ENCODE data around the gene PARP15. TPM values are rescaled to one million over a fixed set of nuclear protein-coding genes. Genes with fewer than 3 reads are reported as not detected.

The PARP15 gene
- total RNA-seq, 1 donor from 2014 or later, result 9.7 TPM

GRCh38 chr3:122626515-122627180 is 49.2 kb downstream of the PARP15 start:
- Histone ChIP-seq H3K4me3 (no peak overlapping the region), H3K27ac (no peak overlapping the region), H3K9me3 (no peaks in the 10 kb centered on the region), H3K27me3 (no peaks in the 10 kb centered on the region), H3K36me3 (no peaks in the 10 kb centered on the region), H3K4me1 (no peaks in the 10 kb centered on the region)
- DNase-seq, result no peak
- ATAC-seq, result no peak
- TF ChIP-seq CTCF (IDR thresholded peaks at IDR 0.05), result no peak
- intact Hi-C loops (cut with DNase I), result no loop called here

GRCh38 chr3:122627301-122627700 is 49.9 kb downstream of the PARP15 start:
- Histone ChIP-seq H3K27me3 (no peaks in the 10 kb centered on the region), H3K9me3 (no peaks in the 10 kb centered on the region), H3K36me3 (no peaks in the 10 kb centered on the region), H3K4me1 (no peaks in the 10 kb centered on the region), H3K4me3 (no peak overlapping the region), H3K27ac (no peak overlapping the region)
- intact Hi-C loops (cut with DNase I), result no loop called here
- ATAC-seq (peak; percentile 25), DNase-seq (no peak)
- TF ChIP-seq CTCF (IDR thresholded peaks at IDR 0.05), result no peak

GRCh38 chr3:122628567-122628966 is 51.1 kb downstream of the PARP15 start:
- Histone ChIP-seq H3K36me3 (no peaks in the 10 kb centered on the region), H3K9me3 (no peaks in the 10 kb centered on the region), H3K27me3 (no peaks in the 10 kb centered on the region), H3K27ac (no peak overlapping the region), H3K4me3 (no peak overlapping the region), H3K4me1 (no peaks in the 10 kb centered on the region)
- no peak for DNase-seq
- intact Hi-C loops (cut with DNase I), result no loop called here
- ATAC-seq, result no peak
- no peak for TF ChIP-seq CTCF (IDR thresholded peaks at IDR 0.05)

GRCh38 chr3:122629763-122630162 is 52.3 kb downstream of the PARP15 start:
- ATAC-seq (no peak), DNase-seq (no peak)
- intact Hi-C loops (cut with DNase I), result no loop called here
- TF ChIP-seq CTCF (IDR thresholded peaks at IDR 0.05), result no peak
- Histone ChIP-seq H3K4me1 (no peaks in the 10 kb centered on the region), H3K9me3 (no peaks in the 10 kb centered on the region), H3K27ac (no peak overlapping the region), H3K4me3 (no peak overlapping the region), H3K36me3 (no peaks in the 10 kb centered on the region), H3K27me3 (no peaks in the 10 kb centered on the region)

GRCh38 chr3:122635789-122636188 is 58.3 kb downstream of the PARP15 start:
- H3K27me3 ChIP-seq, result no peaks in the 10 kb centered on the region
- H3K27ac ChIP-seq, result no peak overlapping the region
- no peaks in the 10 kb centered on the region for H3K36me3 ChIP-seq
- H3K4me3 ChIP-seq, result no peak overlapping the region
- H3K4me1 ChIP-seq, result no peaks in the 10 kb centered on the region
- ATAC-seq (no peak), DNase-seq (no peak)
- intact Hi-C loops (cut with DNase I), result no loop called here
- TF ChIP-seq CTCF (IDR thresholded peaks at IDR 0.05), result no peak
- no peaks in the 10 kb centered on the region for H3K9me3 ChIP-seq

- no peak for DNase-seq
- Histone ChIP-seq H3K36me3 (no peaks in the 10 kb centered on the region), H3K27me3 (no peaks in the 10 kb centered on the region), H3K9me3 (no peaks in the 10 kb centered on the region), H3K27ac (no peak overlapping the region), H3K4me3 (no peak overlapping the region), H3K4me1 (no peaks in the 10 kb centered on the region)
- intact Hi-C loops (cut with DNase I), result no loop called here
- no peak for TF ChIP-seq CTCF (IDR thresholded peaks at IDR 0.05)
- ATAC-seq, result peak; percentile 39
Measured at GRCh38 chr3:122636697-122637096, 59.2 kb downstream of the PARP15 start.
